Stimulated activated naive CD8-positive, alpha-beta T cell treated with anti-CD3 and anti-CD28 coated beads, Interleukin-15, Interleukin-2, amounts not matched to agents 100 ng/mL and 50 ng/mL, for 24 hours (primary cell): Measurements from ENCODE around the gene TOB1.

Source experiments
- H3K27ac Mint-ChIP-seq: one replicate; pipeline ENCODE4 v1.8.0; 2021; ENCODE audit warnings: mild to moderate bottlenecking, mixed read lengths
- H3K27me3 Mint-ChIP-seq: one replicate; pipeline ENCODE4 v1.8.0; 2021; ENCODE audit warnings: mixed read lengths
- H3K36me3 Mint-ChIP-seq: one replicate; pipeline ENCODE4 v1.8.0; 2021; ENCODE audit warnings: low read depth, mixed read lengths
- H3K4me1 Mint-ChIP-seq: one replicate; pipeline ENCODE4 v1.8.0; 2021; ENCODE audit warnings: low read depth, mixed read lengths
- H3K4me3 Mint-ChIP-seq: one replicate; pipeline ENCODE4 v1.8.0; 2021; ENCODE audit warnings: mild to moderate bottlenecking, mixed read lengths
- H3K9me3 Mint-ChIP-seq: one replicate; pipeline ENCODE4 v1.8.0; 2021; ENCODE audit warnings: mixed read lengths

TOB1 gene

GRCh38 chr17:50850640-50851039 lies 15.5 kb downstream of the TOB1 start:
- H3K4me1 Mint-ChIP-seq: peaks cover 14% of the 10 kb centered on the region
- H3K27ac Mint-ChIP-seq: peak overlapping the region; percentile 53
- H3K36me3 Mint-ChIP-seq: no peaks in the 10 kb centered on the region
- no peaks in the 10 kb centered on the region for H3K9me3 Mint-ChIP-seq
- H3K4me3 Mint-ChIP-seq: no peak overlapping the region
- H3K27me3 Mint-ChIP-seq: no peaks in the 10 kb centered on the region

- H3K9me3 Mint-ChIP-seq: no peaks in the 10 kb centered on the region
- no peak overlapping the region for H3K4me3 Mint-ChIP-seq
- H3K27ac Mint-ChIP-seq: no peak overlapping the region
- no peaks in the 10 kb centered on the region for H3K27me3 Mint-ChIP-seq
- H3K4me1 Mint-ChIP-seq: peaks cover 14% of the 10 kb centered on the region
- no peaks in the 10 kb centered on the region for H3K36me3 Mint-ChIP-seq
These were observed 17.4 kb downstream of the TOB1 start for GRCh38 chr17:50848711-50849110.

GRCh38 chr17:50848039-50848438 lies 18.1 kb downstream of the TOB1 start:
- Mint-ChIP-seq H3K4me1 (peaks cover 14% of the 10 kb centered on the region), H3K9me3 (no peaks in the 10 kb centered on the region), H3K27me3 (no peaks in the 10 kb centered on the region), H3K36me3 (no peaks in the 10 kb centered on the region), H3K27ac (no peak overlapping the region), H3K4me3 (no peak overlapping the region)

DNA sequence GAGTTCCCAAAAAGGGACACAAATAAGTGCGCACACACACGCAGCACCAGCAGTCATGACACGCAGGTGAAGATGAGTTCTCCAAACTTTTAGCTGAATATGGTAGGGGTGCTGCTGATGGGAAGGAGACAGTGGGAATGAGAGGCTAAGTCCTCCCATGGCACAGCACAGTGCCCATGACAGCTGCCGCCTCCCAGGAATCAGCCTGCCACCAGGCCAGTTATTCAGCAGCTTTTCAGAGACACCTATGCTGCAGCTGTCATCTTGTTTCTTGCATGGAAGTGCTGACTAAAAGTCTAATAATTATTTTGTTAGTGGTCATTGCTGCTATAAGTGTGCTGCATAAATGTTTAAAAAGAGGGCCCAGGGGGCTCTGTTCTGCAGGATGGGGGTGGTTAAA lies 18.6 kb downstream of the TOB1 start:
- H3K36me3 Mint-ChIP-seq: no peaks in the 10 kb centered on the region
- H3K27ac Mint-ChIP-seq: no peak overlapping the region
- H3K4me3 Mint-ChIP-seq: no peak overlapping the region
- no peaks in the 10 kb centered on the region for H3K9me3 Mint-ChIP-seq
- H3K4me1 Mint-ChIP-seq: peaks cover 11% of the 10 kb centered on the region
- H3K27me3 Mint-ChIP-seq: no peaks in the 10 kb centered on the region

DNA sequence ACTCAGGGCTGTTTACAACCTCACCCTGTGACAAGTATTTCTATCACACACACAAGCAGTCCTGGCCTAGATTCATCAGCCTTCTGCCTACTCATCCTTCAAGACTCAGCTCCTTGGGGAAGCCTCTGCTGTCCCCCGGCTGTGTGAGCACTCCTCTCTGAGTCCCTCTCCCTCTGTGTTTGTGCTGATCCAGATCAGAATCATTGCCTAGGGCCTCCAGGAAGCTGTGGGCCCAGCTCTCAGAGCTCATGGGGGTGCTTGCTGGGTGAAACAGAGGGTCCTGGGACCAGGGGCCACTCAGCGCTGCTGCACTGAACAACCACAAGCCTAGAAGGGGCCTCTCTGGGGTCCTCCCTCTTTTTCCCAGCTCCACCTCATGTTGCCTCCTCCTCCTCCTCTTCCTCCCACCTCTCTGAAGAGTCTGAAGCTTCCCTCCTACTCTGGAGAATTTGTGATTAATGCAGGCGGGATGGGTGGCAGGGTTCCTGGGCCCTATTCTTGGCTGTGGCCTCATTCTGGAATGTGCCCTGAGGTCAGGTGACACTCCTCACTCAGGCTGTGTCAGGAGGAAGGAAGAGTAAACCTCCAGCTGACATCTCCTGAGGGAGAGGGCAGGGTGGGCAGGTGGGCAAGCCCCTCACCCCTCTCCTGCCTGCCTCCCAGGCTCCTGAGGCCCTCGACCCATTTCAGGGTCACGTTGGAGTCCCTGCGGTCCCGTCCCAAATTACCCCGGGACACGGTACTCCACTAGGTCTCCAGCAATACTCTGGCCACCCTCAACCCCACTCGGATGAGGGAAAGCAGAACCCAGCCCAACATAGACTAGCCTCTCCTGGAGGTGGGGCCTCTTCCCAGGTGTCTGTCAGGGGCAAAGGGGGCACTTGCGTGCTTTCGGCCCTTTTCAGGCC lies 20.7 kb downstream of the TOB1 start:
- H3K36me3 Mint-ChIP-seq: no peaks in the 10 kb centered on the region
- no peaks in the 10 kb centered on the region for H3K4me1 Mint-ChIP-seq
- H3K4me3 Mint-ChIP-seq: no peak overlapping the region
- no peak overlapping the region for H3K27ac Mint-ChIP-seq
- H3K9me3 Mint-ChIP-seq: no peaks in the 10 kb centered on the region
- H3K27me3 Mint-ChIP-seq: no peaks in the 10 kb centered on the region

DNA sequence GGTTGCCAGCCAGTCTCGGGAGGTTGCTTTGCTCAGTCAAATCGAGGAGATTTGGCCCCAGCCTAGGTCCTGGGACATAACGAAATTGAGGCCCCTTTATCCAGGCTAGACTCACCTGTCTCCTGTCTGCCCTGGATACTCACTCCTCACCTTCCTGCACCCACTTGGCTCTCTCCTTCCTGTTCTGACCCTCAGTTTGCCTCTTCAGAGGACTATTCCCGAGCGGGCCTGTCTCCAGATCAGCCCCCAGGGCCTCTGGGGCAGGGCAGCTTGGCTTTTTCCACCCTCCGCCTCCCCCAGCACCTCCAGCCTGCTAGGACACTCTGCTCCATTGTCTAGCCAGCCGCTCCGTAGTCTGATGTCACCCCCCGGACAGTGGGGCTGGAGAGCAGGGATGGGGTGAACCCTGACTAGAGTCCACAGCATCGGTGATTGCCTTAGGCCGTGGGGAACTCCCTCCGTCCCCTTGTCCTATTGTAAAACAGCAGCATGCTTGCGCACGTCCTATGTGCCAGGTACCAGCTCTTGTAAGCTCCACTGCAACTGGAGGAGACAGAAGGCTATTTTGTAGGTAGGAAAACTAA lies 21.9 kb downstream of the TOB1 start:
- H3K4me1 Mint-ChIP-seq: no peaks in the 10 kb centered on the region
- no peaks in the 10 kb centered on the region for H3K9me3 Mint-ChIP-seq
- no peak overlapping the region for H3K4me3 Mint-ChIP-seq
- H3K36me3 Mint-ChIP-seq: no peaks in the 10 kb centered on the region
- no peak overlapping the region for H3K27ac Mint-ChIP-seq
- H3K27me3 Mint-ChIP-seq: no peaks in the 10 kb centered on the region

- H3K4me1 Mint-ChIP-seq: no peaks in the 10 kb centered on the region
- H3K9me3 Mint-ChIP-seq: no peaks in the 10 kb centered on the region
- no peaks in the 10 kb centered on the region for H3K36me3 Mint-ChIP-seq
- H3K27ac Mint-ChIP-seq: no peak overlapping the region
- H3K4me3 Mint-ChIP-seq: no peak overlapping the region
- H3K27me3 Mint-ChIP-seq: no peaks in the 10 kb centered on the region
These were observed 22.8 kb downstream of the TOB1 start for GRCh38 chr17:50843150-50843905.

DNA sequence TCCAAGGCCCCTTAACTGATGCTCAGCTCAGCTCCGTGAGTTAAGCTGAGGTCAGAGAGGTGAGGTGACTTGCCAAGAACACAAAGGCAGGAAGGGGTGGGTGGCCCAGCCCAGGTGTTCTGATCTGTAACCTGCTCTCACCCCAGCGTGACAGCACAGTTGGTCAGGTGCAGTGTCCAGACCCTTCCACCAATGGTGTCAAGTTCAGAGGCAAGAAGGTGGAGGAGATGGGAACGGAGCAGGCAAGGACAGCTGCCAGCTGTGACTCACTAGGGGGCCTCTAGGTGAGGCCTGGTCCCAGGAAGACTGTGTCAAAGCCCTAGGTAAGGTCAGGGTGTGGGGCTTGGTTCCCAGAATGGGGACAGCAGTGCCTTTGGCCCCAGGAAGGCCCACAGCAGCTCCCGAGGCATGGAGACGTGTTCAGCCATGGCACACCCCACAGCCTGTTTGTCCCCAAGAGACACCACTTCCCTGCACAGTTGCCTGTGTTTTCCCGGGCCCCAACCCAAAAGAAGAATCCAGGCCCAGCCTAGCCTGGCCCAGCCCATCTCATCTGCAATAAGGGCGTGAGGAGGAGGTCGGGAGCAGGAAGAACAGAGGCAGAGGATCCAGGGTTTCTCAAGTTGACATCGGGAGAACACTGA lies 23.5 kb downstream of the TOB1 start:
- no peaks in the 10 kb centered on the region for H3K9me3 Mint-ChIP-seq
- no peak overlapping the region for H3K27ac Mint-ChIP-seq
- H3K27me3 Mint-ChIP-seq: no peaks in the 10 kb centered on the region
- no peaks in the 10 kb centered on the region for H3K4me1 Mint-ChIP-seq
- H3K36me3 Mint-ChIP-seq: no peaks in the 10 kb centered on the region
- no peak overlapping the region for H3K4me3 Mint-ChIP-seq

DNA sequence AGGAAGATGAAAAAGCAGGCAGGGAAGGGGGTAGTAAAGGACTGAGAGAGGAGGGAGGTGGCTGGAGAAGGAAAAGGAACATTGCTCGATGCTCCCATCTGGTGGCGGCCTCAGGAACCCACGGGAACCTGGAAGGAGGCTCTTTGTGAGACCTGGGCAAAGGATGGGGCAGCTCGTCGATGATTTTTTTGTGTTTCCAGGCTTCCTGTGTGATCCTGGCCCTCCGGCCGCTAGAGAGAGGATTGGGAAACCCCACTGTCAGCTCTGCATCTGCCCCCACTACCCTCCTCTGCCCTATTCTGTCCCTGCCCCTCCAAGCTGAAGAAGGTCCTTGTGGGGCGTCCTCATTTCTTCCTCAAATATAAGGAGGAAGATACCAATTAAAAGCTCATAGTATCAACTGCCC lies 24.2 kb downstream of the TOB1 start:
- Mint-ChIP-seq H3K27ac (no peak overlapping the region), H3K4me1 (no peaks in the 10 kb centered on the region), H3K4me3 (no peak overlapping the region), H3K27me3 (no peaks in the 10 kb centered on the region), H3K36me3 (no peaks in the 10 kb centered on the region), H3K9me3 (no peaks in the 10 kb centered on the region)

DNA sequence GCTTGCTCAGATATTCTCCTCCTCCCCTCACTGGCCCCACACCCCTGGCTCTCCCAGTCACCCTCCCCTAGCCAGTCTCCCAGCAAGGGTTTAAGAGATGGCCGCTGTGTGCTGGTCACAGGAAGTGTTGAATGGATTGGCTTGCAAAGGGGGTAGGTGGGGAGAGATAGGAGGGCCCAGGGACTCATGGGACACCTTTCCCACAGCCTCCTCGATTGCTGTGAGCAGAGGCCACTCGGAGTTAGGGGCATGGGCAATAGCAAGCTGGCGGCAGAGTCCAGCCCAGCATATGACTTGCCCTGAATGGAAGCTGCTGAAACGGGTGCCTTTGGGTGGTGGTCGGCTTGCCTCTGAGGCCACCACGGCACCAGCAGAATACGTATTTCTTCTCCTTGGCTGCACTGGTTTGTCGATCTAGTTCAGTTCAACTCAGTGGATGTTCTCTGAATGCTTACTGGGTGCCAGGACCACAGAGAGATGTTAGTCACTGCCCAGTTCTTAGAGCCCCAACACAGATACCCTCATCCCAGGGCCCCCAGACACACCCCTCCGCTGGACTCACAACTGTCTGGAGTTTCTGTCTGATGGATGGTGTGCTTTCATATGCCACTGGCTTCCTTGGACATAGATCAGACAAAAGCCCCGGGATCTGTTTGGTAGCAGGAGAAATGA lies 24.7 kb downstream of the TOB1 start:
- no peaks in the 10 kb centered on the region for H3K36me3 Mint-ChIP-seq
- no peaks in the 10 kb centered on the region for H3K27me3 Mint-ChIP-seq
- H3K9me3 Mint-ChIP-seq: no peaks in the 10 kb centered on the region
- H3K4me3 Mint-ChIP-seq: no peak overlapping the region
- no peaks in the 10 kb centered on the region for H3K4me1 Mint-ChIP-seq
- H3K27ac Mint-ChIP-seq: no peak overlapping the region

DNA sequence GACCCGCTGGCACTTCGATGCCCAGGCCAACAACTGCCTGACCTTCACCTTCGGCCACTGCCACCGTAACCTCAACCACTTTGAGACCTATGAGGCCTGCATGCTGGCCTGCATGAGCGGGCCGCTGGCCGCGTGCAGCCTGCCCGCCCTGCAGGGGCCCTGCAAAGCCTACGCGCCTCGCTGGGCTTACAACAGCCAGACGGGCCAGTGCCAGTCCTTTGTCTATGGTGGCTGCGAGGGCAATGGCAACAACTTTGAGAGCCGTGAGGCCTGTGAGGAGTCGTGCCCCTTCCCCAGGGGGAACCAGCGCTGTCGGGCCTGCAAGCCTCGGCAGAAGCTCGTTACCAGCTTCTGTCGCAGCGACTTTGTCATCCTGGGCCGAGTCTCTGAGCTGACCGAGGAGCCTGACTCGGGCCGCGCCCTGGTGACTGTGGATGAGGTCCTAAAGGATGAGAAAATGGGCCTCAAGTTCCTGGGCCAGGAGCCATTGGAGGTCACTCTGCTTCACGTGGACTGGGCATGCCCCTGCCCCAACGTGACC lies 25.8 kb downstream of the TOB1 start:
- Mint-ChIP-seq H3K36me3 (no peaks in the 10 kb centered on the region), H3K9me3 (no peaks in the 10 kb centered on the region), H3K27ac (no peak overlapping the region), H3K4me1 (no peaks in the 10 kb centered on the region), H3K4me3 (no peak overlapping the region), H3K27me3 (peaks cover 3% of the 10 kb centered on the region)

DNA sequence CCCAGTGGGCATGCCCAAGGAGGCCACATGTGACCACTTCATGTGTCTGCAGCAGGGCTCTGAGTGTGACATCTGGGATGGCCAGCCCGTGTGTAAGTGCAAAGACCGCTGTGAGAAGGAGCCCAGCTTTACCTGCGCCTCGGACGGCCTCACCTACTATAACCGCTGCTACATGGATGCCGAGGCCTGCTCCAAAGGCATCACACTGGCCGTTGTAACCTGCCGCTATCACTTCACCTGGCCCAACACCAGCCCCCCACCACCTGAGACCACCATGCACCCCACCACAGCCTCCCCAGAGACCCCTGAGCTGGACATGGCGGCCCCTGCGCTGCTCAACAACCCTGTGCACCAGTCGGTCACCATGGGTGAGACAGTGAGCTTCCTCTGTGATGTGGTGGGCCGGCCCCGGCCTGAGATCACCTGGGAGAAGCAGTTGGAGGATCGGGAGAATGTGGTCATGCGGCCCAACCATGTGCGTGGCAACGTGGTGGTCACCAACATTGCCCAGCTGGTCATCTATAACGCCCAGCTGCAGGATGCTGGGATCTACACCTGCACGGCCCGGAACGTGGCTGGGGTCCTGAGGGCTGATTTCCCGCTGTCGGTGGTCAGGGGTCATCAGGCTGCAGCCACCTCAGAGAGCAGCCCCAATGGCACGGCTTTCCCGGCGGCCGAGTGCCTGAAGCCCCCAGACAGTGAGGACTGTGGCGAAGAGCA lies 26.4 kb downstream of the TOB1 start:
- H3K9me3 Mint-ChIP-seq: no peaks in the 10 kb centered on the region
- no peaks in the 10 kb centered on the region for H3K36me3 Mint-ChIP-seq
- no peak overlapping the region for H3K4me3 Mint-ChIP-seq
- H3K27me3 Mint-ChIP-seq: peaks cover 9% of the 10 kb centered on the region
- no peaks in the 10 kb centered on the region for H3K4me1 Mint-ChIP-seq
- H3K27ac Mint-ChIP-seq: no peak overlapping the region

GRCh38 chr17:50837980-50838954 lies 27.9 kb downstream of the TOB1 start:
- Mint-ChIP-seq H3K27ac (no peak overlapping the region), H3K4me3 (no peak overlapping the region), H3K27me3 (peaks cover 22% of the 10 kb centered on the region), H3K4me1 (no peaks in the 10 kb centered on the region), H3K36me3 (no peaks in the 10 kb centered on the region), H3K9me3 (no peaks in the 10 kb centered on the region)
